Skeletal muscle tissue (tissue), 4 donors: ENCODE results near the gene COLGALT1. TPM values are rescaled to one million over a fixed set of nuclear protein-coding genes. Genes with fewer than 3 reads are reported as not detected.

Experiments
- H3K27ac ChIP-seq: one replicate; pipeline ENCODE4 v1.7.0; 2013; ENCODE audit warnings: mild to moderate bottlenecking, low read depth, low read length, inconsistent platforms
- H3K27me3 ChIP-seq, 3 donors: one replicate each; pipeline ENCODE4 v1.7.0; 2013; ENCODE audit warnings: low read length in 3 of 3; ENCODE audit not compliant: control insufficient read depth in 3 of 3, insufficient read depth in 3 of 3
- H3K36me3 ChIP-seq, 3 donors: one replicate each; pipeline ENCODE4 v1.7.0; 2013; ENCODE audit warnings: low read length in 3 of 3; ENCODE audit not compliant: control insufficient read depth in 3 of 3, insufficient read depth in 3 of 3
- H3K4me1 ChIP-seq, 3 donors: one replicate each; pipeline ENCODE4 v1.7.0; 2013; ENCODE audit warnings: low read length in 3 of 3, mild to moderate bottlenecking in 3 of 3; ENCODE audit not compliant: control insufficient read depth in 3 of 3, insufficient read depth in 3 of 3
- H3K4me3 ChIP-seq, 3 donors: one replicate each; pipeline ENCODE4 v1.7.0; 2013; ENCODE audit warnings: low read length in 3 of 3
- H3K9ac ChIP-seq, 3 donors: one replicate each; pipeline ENCODE4 v1.7.0; 2013; ENCODE audit warnings: low read length in 3 of 3, mild to moderate bottlenecking in 3 of 3, moderate library complexity in 2 of 3, low read depth in 1 of 3
- H3K9me3 ChIP-seq, 3 donors: one replicate each; pipeline ENCODE4 v1.7.0; 2013; ENCODE audit warnings: low read length in 3 of 3; ENCODE audit not compliant: control insufficient read depth in 3 of 3
- total RNA-seq: library from RNA; depleted of rRNA; stranded (reverse); fragments of >200 nt; gene quantifications from one replicate; pipeline ENCODE4 v1.2.3, GENCODE V29; 2014
- donor health status: Osteomylitis.

Gene COLGALT1
- total RNA-seq, 1 donor from 2014 or later, result 38.1 TPM

DNA sequence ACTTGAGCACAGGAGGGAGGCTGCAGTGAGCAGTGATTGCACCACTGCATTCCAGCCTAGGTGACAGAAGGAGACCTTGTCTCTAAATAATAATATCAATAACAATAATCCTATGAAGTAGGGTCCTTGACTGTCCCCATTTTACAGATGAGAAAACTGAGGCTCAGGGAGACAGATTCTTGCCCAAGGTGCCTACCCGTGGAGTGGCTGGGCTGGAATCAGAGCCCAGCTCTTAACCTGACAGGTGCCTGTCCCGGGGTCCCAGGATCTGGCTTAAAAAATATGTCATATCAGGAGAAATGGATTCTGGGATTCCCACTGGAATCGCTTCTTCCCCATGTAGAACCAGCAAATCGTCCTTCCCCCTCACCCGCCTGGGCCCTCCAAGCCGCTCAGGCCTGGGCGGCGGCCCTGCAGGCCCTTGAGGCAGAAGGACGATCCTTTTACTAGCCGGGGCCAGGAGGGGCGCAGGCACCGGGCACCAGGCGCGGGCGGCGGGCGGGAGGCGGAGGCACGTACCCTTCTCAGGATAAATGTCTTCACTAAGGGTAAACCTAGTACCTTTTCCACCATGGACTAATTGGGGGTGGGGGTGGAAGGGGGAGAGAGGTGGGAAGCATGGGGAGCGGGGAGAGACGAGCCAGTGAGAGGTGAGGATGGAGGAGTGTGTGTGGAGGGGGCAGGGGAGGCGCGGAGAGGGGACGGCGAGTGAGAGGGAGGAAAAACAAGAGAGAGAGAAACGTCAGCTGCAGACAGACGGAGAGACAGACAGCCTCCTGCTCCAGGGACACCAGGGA is 60.6 kb downstream of the COLGALT1 start:
- Histone ChIP-seq H3K27me3 (peaks cover 21 to 33% (median 28%) of the 10 kb centered on the region in 3 donors), H3K9ac (no peak overlapping the region)

DNA sequence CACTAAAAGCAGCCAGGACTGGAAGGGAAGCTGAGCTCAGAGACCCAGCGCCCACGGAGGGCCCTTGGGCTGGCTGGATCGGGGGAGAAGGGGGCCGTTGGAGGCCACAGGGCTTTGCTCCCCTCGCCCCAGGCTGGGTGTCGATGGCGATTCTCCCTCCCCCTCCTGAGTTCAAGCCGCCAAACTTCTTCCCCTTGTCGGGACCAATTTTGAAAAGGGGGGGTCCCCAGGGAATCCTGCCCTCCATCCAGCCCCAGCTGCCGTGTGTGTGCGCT is 61.2 kb downstream of the COLGALT1 start:
- no peak overlapping the region for H3K4me3 ChIP-seq
- H3K4me1 ChIP-seq, result no peaks in the 10 kb centered on the region
- H3K9ac ChIP-seq, result peak overlapping the region in 1 of 3 donors; percentile 33
- H3K27ac ChIP-seq, result no peak overlapping the region
- H3K27me3 ChIP-seq, result peaks cover 21 to 33% (median 28%) of the 10 kb centered on the region in 3 donors
- no peaks in the 10 kb centered on the region for H3K36me3 ChIP-seq
- peaks cover 0 to 10% (median 5%) of the 10 kb centered on the region in 3 donors for H3K9me3 ChIP-seq

More for the DNA sequence above, 60.6 kb downstream of the COLGALT1 start:
- H3K36me3 ChIP-seq, result no peaks in the 10 kb centered on the region
- no peak overlapping the region for H3K27ac ChIP-seq
- no peaks in the 10 kb centered on the region for H3K4me1 ChIP-seq
- no peak overlapping the region for H3K4me3 ChIP-seq
- peaks cover 0 to 4% (median 0%) of the 10 kb centered on the region in 3 donors for H3K9me3 ChIP-seq

DNA sequence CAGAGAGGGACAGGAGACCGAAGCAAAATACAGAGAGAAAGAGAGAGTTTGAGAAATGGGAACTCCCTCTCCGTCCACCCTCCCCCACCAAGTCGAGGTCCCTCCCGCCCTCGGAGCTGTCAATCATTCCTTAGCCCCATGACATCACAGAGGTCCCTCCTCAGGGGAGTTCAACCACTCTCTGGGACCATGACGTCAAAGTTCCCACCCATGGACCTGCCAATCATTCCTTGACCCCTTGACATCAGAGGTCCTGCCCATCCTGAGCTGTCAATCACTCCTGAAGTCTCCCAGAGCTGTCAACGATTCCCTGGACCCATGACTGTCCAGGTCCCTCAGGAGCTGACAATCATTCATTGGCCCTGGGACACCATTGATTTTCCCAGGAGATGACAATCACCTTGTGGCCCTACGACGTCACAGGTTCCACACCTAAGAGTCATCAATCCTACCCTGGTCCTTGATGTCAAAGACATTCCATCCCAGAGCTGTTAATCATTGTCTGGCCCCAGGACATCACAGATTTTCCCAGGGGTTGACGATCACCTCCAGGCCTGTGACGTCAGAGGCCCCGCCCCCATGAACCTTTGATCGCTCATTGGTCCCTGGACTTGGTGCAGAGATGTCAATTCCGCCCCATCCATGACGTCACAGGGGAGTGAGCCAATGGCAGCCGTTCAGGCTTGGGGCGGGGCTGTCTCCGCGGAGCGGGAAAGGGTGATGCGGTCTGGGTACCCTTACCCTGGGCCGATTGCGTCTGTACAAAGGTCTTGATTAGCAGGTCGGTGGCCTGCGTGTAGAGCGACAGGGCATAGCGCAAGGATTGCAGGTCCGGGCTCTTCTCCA is 61.7 kb downstream of the COLGALT1 start:
- H3K27ac ChIP-seq, result no peak overlapping the region
- H3K4me1 ChIP-seq, result no peaks in the 10 kb centered on the region
- no peaks in the 10 kb centered on the region for H3K36me3 ChIP-seq
- H3K9ac ChIP-seq, result peak overlapping the region in 1 of 3 donors; percentile 33
- peaks cover 21 to 31% (median 28%) of the 10 kb centered on the region in 3 donors for H3K27me3 ChIP-seq
- H3K9me3 ChIP-seq, result peaks cover 0 to 13% (median 9%) of the 10 kb centered on the region in 3 donors
- no peak overlapping the region for H3K4me3 ChIP-seq

DNA sequence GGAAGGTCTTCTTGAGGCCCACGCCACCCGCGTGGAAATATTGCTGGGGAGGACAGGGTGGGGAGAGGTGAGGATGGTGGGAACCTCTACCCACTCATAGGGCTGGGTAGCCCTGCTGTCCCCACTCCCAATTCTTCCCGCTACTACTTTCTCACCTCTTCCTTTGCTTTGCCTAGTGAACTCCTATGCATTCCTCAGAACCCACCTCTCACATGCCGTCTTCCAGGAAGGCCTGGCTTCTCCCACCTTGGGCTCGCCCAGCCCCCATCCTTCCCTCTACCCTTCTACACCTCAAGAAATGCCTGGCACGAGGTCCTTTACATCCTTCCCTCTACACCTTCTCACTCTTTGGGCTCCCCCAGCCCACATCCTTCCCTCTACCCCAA is 62.4 kb downstream of the COLGALT1 start:
- H3K27me3 ChIP-seq, result peaks cover 21 to 31% (median 28%) of the 10 kb centered on the region in 3 donors
- H3K27ac ChIP-seq, result no peak overlapping the region
- no peak overlapping the region for H3K4me3 ChIP-seq
- no peaks in the 10 kb centered on the region for H3K36me3 ChIP-seq
- no peaks in the 10 kb centered on the region for H3K4me1 ChIP-seq
- no peak overlapping the region for H3K9ac ChIP-seq
- peaks cover 0 to 13% (median 9%) of the 10 kb centered on the region in 3 donors for H3K9me3 ChIP-seq

DNA sequence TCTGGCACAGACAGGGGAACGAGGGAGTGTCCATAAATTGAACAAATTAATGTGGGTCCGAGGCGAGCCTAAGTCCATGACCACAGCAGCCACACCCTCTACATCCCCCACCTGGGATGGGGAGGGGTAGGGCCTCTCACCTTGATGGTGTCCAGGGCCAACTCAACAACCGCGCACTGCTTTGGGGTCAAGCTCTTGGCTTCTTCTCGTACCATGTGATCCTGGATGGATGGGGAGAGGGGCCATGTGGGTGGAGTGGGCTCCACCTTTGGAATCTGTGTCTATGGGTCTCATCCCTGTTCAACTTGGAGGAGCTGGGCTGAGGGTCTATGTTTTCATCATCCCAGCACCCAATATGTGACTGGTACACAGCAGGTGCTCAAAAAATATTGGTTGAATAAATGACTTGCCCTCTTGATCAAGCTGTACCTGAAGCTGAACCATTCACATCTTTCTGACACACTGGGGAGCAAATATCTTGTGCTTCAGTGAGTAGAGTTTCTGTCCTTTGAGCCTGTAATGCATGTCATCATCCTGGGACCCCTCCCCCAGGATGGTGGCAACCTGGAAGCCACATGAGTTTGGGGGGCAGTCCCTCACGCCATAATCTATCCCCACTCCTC is 62.9 kb downstream of the COLGALT1 start:
- no peak overlapping the region for H3K9ac ChIP-seq
- no peaks in the 10 kb centered on the region for H3K36me3 ChIP-seq
- H3K4me1 ChIP-seq, result no peaks in the 10 kb centered on the region
- peaks cover 0 to 13% (median 9%) of the 10 kb centered on the region in 3 donors for H3K9me3 ChIP-seq
- H3K27ac ChIP-seq, result no peak overlapping the region
- peaks cover 21 to 31% (median 28%) of the 10 kb centered on the region in 3 donors for H3K27me3 ChIP-seq
- no peak overlapping the region for H3K4me3 ChIP-seq

DNA sequence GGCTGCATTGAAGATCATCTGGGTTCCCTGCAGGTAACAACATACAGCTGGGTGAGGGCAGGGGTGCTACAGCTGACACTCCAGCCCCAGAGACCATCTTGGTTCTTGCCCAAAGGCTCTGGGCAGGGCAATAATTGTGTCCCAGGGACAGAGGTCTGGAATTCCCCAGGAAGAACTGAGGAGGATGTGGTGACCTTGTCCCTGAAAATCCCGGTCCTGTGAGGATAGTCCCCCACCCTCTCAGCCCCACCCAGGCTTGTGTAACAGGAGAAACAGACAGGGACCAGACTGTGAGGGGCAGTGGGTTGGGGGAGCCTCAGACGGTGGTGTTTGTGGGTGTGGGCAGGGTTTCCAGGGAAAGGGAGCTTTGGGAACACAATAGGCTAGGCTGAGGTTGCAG is 63.5 kb downstream of the COLGALT1 start:
- Histone ChIP-seq H3K4me1 (no peaks in the 10 kb centered on the region), H3K9ac (no peak overlapping the region), H3K27ac (no peak overlapping the region), H3K4me3 (no peak overlapping the region), H3K9me3 (peaks cover 0 to 13% (median 9%) of the 10 kb centered on the region in 3 donors), H3K36me3 (no peaks in the 10 kb centered on the region), H3K27me3 (peaks cover 21 to 31% (median 28%) of the 10 kb centered on the region in 3 donors)

DNA sequence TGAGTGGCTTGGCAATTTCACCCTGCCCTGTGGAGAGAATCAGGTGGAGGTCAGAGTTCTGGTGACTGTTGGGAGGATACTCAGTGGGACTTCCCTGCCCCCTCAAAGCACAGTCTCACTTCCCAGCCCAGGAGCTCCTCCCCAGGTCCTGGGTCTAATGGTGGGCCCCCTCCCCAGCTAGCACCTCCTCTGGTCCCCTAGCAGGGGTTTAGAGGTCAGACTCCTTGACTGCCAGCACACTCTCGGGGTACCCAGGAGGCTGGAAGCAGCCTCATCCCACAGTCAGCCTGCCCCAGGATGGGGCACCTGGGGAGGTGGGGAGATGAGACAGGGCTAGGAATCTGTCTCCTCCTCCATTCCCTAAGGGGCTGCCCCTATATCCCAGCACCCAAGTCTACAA is 65.2 kb downstream of the COLGALT1 start:
- Histone ChIP-seq H3K4me3 (no peak overlapping the region), H3K9ac (no peak overlapping the region), H3K9me3 (peaks cover 0 to 13% (median 9%) of the 10 kb centered on the region in 3 donors), H3K27ac (no peak overlapping the region), H3K36me3 (no peaks in the 10 kb centered on the region), H3K27me3 (peaks cover 21 to 24% (median 21%) of the 10 kb centered on the region in 3 donors), H3K4me1 (no peaks in the 10 kb centered on the region)

DNA sequence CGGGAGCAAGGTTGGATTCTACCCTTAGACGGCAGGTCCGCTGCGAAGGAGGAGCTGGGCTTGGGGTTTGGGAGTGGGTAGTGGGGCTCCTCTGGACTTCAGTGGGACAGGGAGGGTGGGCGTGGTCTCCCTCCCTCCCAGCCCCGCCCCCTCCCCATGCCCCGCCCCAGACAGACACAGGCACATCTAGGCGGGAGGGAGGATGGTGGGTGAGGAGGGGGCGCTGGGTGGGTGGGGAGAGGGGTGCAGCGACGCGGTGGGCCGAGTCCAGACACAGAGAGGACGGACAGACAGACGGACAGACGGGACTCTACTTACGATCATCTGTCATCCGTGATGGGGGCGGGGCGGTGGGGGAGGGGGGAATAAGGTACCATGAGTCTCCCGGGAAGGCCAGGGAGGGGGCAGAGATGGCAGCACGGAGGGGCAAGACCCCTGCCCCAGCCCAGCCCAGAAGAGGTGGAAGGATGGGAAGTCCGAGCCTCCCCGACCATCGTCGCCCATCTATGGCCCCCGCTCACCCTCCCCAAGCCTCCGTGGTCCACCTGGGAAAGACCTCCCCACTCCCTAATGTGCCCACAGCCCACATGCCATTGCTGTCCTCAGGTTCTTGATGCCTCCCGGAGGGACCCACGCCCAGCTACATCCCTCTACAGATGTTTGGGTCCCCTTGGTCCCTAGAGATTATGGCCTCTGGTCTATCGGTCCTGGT is 67.9 kb downstream of the COLGALT1 start:
- Histone ChIP-seq H3K27ac (no peak overlapping the region), H3K9me3 (peaks cover 0 to 9% (median 9%) of the 10 kb centered on the region in 3 donors), H3K4me3 (no peak overlapping the region), H3K27me3 (peaks cover 2 to 5% (median 4%) of the 10 kb centered on the region in 3 donors), H3K4me1 (no peaks in the 10 kb centered on the region), H3K9ac (no peak overlapping the region), H3K36me3 (no peaks in the 10 kb centered on the region)

DNA sequence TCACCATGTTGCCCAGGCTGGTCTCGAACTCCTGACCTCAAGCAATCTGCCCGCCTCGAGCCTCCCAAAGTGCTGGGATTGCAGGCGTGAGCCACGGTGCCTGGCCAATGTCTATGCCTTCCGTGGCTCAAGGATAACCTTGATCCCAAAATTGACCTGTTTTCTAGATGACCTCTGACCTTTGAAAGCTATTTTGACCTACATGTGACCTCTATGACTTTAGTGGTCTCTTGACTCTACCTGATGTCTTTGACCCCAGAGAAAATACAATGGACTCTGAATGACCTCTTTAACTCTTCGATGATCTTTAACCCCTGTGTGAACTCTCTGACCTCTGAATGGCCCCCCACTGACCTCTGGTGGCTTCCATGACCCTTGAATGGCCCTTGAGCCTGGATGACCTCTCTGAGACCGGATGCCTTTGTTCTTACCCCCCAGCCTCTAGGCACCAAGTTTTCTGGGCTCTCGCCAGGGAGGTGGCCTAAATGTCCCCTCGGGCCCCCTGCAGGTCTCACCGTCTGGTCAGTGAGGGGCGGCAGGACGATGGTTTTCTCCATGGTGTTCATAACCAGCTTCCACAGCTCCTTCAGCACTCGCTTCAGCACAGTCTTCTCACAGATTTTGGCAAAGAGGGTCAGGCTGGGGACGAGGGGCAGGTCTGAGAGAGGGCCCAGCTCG is 69.0 kb downstream of the COLGALT1 start:
- Histone ChIP-seq H3K9me3 (peaks cover 0 to 9% (median 9%) of the 10 kb centered on the region in 3 donors), H3K9ac (no peak overlapping the region), H3K27me3 (peaks cover 0 to 12% (median 6%) of the 10 kb centered on the region in 3 donors), H3K4me1 (no peaks in the 10 kb centered on the region), H3K4me3 (no peak overlapping the region), H3K36me3 (no peaks in the 10 kb centered on the region), H3K27ac (no peak overlapping the region)
